SIG-M5 (cell line): Measurements from ENCODE around the gene EP400.

Experiments used
- DNase-seq: peaks from one replicate; lab custom pipeline; 2025; lab: John Stamatoyannopoulos, UW

The EP400 gene

GRCh38 chr12:131988054-131988796, 38.5 kb downstream of the EP400 start:
- no peak for DNase-seq

GRCh38 chr12:131989021-131989420, 39.3 kb downstream of the EP400 start:
- DNase-seq = no peak

GRCh38 chr12:131990066-131990979, 40.6 kb downstream of the EP400 start:
- no peak for DNase-seq

- no peak for DNase-seq
Measured at GRCh38 chr12:131990980-131991305, 41.2 kb downstream of the EP400 start.

GRCh38 chr12:131991816-131992430, 42.2 kb downstream of the EP400 start:
- no peak for DNase-seq

- no peak for DNase-seq
Measured at GRCh38 chr12:131994589-131994988, 44.8 kb downstream of the EP400 start.

- no peak for DNase-seq
Measured at GRCh38 chr12:132000286-132000872, 50.6 kb downstream of the EP400 start.

GRCh38 chr12:132003846-132004245, 54.1 kb downstream of the EP400 start:
- no peak for DNase-seq

- no peak for DNase-seq
Measured at GRCh38 chr12:132004946-132005345, 55.2 kb downstream of the EP400 start.

- no peak for DNase-seq
Measured at GRCh38 chr12:132006056-132006680, 56.4 kb downstream of the EP400 start.

GRCh38 chr12:132007041-132007440, 57.3 kb downstream of the EP400 start:
- DNase-seq = no peak

- DNase-seq = no peak
Measured at GRCh38 chr12:132009336-132009859, 59.7 kb downstream of the EP400 start.

GRCh38 chr12:132012919-132013568, 63.3 kb downstream of the EP400 start:
- no peak for DNase-seq

- no peak for DNase-seq
Measured at GRCh38 chr12:132014092-132014914, 64.6 kb downstream of the EP400 start.

- DNase-seq = no peak
Measured at GRCh38 chr12:132014915-132015280, 65.2 kb downstream of the EP400 start.

GRCh38 chr12:132015686-132016430, 66.1 kb downstream of the EP400 start:
- DNase-seq = no peak

GRCh38 chr12:132018193-132018916, 68.6 kb downstream of the EP400 start:
- no peak for DNase-seq

GRCh38 chr12:132019891-132020290, 70.1 kb downstream of the EP400 start:
- no peak for DNase-seq

GRCh38 chr12:132020292-132020691, 70.5 kb downstream of the EP400 start:
- no peak for DNase-seq
